GM19328 (cell line): ENCODE measurements around the gene FAM110D.

Experiments
- ATAC-seq: cut with Tn5 transposase; IDR thresholded peaks from one replicate; pipeline ENCODE4 v1.9.1; 2021; ENCODE audit warnings: mild to moderate bottlenecking, moderate library complexity; ENCODE audit not compliant: unreplicated experiment

Gene FAM110D

DNA sequence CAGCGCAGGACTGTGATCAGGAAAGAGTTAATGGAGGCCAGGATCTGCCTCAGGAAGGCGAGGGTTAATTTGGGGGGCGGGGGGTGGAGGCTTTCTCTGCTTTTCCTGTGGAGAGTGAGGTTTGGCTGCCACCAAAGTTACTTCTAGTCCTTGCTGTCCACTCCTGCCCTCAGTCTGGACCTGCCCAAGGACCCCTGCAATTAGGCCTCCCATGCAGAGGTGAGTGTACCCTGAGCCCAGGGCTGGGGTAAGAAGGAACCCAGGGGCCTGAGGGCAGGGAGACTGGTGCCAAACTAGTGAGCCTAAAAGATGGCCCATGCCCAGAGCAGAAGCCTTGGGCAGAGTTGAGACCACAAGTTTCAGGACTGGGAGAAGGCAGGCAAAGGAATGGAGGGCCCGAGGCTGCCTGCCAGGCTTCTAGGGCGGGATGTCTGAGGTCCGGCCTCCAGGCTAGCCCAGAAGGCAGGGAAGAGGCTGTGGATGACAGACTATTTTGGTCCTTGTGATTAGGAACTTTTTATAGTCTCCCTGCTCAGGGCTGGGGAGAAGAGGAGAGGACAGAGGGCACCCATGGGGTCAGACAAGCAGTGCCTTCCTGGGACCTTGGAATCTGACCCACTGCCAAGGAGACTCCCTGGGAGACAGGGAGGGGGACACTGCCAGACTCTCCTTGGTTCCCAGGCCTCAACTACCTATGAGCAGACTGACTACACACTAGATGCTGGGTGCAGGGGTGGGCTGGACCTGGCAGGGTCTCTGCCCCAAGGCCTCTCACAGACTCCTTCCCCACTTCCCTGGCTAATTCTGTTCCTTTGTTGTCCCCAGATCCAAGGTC, at the start of gene FAM110D:
TSS of gene FAM110D (plus strand) at position 172 of the 835 bp plus-strand sequence. CDS start 2,213 bp downstream, outside the sequence.
- ATAC-seq = no peak

DNA sequence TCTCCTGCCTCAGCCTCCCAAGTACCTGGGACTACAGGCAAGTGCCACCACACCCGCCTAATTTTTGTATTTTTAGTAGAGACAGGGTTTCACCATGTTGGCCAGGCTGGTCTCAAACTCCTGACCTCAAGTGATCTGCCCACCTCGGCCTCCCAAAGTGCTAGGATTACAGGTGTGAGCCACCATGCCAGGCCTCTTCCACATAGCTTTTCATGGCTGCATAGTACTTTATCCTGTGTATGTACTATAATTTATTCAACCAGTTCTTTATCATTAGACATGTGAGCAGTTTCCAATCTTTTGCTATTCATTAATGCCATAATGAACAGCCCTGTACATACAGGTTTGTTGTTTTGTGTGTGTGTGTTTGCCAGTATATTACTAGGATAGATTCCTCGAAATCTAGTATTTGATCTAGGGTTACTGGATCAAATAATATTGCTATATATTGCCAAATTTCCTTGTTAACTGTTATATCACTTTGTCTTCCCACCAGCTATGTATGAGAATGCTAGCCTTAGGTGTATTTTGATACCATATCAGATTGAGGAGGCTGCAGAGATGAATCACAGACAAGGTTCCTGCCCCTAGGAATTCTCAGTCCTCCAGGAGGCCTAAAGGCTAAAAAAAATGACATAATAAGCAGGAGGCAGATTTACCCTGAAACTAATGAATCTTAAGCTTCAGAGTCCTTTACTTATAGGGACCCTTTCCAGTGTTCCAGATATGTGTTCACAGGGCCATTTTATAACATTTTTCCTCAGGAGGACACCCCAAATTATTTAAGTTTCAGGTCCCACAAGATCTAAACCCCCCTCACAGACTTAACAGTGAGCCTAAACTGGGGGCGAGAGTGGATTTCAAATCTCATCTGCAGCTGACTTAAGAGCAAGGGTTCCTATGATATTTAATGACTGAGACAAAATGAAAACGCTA, 49.4 kb upstream of the FAM110D start:
- ATAC-seq = no peak

DNA sequence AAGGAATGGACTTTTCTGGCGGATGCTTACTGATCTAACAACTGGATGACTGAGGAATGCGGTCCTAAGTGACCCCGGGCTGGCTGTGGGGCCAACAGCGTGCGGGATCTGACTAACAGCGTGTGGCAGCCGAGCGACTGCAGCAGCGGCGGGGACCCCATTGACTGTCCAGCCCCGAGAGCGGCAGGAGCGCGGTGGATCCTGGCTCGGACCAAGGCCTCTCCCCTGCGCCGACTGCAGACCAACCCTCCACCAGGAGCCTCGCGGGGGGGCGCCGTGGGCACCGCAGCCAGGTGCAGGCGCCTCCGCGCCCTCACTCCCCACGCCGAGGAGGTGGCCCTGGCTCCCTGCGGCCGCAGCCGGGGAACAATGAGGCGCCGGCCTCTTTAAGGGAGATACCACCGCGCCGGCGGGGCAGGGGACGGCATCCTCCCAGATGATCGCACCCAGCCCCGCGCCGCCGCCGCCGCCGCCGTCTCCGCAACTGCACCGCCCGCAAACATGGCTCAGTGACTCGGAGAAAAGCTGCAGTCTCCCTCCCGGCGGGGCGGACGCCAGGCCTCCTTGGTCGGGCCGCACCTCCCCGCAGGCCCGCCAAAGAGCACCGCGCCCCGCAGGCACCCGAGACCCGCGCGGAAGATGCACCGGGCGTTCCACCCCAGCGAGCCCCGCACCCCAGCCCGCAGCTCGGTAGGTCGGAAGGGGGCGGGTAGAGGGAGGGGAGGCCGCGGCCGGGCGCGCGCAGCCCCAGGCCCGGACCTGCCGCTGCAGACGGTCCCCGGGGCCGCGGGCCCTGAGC, 47.9 kb upstream of the FAM110D start:
- ATAC-seq = peak; percentile 41

DNA sequence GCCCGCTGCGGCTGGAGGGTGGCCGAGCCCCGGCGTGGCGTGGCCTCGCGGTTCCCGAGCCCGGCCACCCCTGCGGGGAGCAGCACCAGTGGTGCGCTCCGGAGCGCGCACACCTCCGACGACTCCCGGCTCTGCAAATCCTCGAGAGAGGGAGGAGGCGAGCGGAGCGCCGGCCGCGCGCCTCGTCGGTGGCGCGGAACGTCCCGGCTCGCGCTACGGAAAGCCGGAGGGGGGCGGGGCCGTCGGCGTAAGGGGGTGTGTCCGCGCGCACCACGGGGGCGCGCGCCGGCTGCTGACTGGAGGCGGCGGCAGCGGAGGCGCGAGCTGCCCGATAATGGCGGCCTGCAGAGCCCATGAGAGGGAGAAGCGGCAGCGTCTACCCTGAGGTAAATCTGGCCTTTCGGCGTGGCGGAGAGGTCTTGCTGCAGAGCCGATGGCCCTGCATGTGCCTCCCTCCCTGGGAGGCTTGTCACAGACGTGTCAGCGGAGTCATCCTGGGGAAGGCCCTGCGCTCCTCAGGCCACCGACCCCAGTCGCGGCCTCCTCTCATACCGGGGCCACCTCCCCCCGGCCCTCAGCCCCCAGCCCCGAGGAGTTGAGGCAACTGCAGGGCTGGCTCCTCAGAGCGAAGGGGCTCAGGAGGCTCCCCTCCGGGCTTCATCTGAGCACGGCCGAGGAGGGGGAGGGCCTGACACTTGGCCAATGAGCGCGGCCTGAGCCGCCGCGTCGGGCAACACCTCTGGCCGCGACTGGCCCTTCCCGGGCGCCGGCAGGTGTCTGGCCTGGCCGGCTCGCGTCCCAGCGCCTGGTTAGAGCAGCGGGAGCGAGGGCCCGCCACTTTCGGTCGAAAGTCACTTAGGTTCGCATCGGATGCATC, 47.1 kb upstream of the FAM110D start, which contains the start of gene PDIK1L:
TSS of gene PDIK1L (plus strand) at position 295 of the 877 bp plus-strand sequence. CDS start 2,485 bp downstream, outside the sequence.
- ATAC-seq = peak; percentile 62

DNA sequence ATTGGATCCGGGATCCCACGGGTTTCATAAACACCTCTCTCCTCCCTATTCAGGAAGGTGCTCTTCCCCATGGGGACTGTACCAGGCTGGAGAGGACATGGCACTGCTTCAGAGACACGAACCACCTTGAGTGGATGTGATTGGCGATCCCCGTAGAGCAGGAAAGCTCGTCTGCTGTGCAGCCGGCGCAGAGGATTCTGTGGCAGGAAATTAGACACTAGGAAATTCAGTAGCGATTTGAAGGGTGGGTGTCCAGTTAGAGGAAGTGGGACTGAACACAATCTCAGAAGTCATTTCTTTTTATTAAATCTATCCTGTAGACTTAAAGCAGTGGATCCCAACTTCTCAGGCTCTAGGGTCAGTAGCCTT, 46.5 kb upstream of the FAM110D start:
- ATAC-seq = peak; percentile 2

DNA sequence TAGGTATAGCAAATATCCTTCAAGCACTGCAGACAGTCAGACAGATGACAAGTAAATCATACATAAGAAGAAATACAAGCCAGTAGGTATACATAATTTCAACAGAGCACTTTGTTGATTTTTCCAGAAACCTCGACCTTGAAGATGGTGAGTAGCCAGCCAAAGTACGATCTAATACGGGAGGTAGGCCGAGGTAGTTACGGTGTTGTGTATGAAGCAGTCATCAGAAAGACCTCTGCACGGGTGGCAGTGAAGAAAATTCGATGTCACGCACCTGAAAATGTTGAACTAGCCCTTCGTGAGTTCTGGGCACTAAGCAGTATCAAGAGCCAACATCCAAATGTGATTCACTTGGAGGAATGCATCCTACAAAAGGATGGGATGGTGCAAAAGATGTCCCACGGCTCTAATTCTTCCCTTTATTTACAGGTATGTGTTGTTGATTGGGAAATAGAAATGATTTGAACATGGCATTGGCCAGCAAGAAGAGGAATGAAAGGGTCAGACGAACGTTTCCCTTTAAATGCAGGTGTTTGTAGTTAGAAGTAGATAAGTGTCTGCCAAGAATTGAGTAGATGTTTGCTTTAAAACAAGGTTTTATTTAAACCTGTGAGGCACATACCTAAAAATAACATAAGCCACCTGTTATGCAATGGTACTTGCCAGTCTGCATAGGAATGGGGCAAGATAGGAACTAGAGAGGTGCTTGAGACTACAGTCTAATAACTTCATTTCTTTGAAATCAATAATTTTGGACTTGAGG, 44.5 kb upstream of the FAM110D start:
- ATAC-seq = no peak

DNA sequence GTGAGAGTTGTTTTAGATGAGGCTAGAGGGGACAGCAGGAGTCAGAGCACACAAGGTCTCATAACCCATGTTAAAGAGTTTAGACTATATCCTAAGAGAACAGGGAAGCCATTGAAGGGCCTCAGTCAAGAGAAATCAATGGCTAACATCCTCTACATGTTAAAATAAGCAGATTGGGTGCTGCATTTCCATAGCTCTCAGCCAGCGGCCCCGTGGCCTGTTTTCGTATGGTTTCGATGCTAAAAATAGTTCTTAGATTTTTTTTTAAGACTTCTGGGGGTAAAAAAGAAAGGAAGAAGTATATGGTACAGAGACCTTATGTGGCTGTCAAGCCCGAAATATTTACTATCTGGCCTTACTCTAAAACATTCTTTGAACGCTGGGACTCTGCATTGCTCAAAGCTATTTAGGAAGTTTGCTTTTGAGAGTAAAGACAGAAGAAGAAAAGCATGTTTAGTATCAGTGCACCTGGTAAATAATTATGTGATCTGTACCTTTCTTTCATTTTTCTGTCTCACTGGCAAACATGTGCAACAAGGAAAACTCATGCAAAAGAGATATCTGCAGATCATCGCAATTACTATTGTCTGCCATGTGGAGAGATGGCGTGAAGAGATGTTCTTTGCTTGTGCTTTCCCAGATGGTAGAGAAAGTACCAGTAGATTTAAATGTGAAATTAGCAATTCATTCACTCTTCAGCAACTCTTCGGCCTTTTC, 38.8 kb upstream of the FAM110D start:
- ATAC-seq = no peak

DNA sequence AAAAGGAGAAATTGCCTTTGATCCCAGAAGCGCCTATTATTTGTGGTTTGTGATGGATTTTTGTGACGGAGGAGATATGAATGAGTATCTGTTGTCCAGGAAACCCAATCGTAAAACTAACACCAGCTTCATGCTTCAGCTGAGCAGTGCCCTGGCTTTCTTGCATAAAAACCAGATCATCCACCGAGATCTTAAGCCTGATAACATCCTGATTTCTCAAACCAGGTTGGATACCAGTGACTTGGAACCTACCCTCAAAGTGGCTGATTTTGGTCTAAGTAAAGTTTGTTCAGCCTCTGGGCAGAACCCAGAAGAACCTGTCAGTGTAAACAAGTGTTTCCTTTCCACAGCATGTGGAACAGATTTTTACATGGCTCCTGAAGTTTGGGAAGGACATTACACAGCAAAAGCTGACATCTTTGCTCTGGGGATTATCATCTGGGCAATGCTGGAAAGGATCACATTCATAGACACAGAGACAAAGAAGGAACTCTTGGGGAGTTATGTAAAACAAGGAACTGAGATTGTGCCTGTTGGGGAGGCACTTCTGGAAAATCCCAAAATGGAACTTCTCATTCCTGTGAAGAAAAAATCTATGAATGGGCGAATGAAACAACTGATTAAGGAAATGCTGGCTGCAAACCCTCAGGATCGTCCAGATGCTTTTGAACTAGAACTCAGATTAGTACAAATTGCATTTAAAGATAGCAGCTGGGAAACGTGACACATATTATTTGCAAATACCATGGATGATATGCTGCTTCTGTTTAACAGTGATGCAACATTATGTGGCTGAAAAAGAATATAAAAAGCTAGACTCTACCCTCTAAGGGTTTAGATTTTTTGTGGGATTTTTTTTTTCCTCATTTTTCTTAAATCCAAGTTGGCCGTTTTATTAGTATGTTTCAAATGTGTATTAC, 36.8 kb upstream of the FAM110D start:
- no peak for ATAC-seq

DNA sequence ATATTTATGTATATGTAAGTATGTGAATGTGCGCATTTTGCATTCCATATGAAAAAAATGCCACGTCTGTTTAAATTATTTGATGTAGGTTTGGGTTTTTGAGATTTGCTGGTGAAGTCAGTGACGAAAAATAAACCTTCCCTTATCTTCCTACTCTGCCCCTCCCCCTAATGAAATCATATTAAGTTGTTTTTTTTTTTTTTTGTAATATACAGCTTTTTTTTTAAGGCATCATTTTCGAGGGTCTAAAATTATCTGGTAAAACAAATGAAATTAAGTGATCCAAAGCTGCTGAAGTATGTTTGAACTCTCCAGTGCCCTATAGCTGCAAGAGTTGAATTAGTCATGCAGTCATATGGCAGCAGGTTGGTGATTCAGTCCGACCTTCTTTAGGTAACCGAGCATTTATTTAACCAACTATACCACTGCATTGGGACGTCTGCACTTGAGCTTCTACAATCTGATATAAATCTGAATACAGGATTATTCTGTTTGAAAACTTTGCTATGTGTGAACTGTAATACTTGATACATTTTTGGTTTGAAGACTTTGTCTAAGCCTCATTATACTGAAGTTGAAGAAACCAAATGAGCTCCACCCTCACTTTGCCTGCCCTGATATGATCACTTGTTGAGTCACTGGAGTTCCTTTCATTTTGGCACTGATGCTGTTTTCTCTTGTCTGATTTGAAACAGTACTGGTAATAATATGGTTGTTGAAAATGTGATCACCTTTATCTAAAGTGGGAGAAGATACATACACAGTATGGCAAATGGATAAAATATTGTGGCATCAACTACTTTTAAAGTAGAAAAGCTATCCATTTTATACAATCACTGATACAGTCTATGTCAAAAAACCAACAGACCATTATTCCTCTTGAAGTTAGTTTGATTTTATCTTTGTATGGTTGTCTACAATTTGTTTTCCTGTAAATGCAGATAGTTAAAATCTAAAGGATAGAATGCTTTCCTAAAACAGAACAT, 35.6 kb upstream of the FAM110D start:
- no peak for ATAC-seq

DNA sequence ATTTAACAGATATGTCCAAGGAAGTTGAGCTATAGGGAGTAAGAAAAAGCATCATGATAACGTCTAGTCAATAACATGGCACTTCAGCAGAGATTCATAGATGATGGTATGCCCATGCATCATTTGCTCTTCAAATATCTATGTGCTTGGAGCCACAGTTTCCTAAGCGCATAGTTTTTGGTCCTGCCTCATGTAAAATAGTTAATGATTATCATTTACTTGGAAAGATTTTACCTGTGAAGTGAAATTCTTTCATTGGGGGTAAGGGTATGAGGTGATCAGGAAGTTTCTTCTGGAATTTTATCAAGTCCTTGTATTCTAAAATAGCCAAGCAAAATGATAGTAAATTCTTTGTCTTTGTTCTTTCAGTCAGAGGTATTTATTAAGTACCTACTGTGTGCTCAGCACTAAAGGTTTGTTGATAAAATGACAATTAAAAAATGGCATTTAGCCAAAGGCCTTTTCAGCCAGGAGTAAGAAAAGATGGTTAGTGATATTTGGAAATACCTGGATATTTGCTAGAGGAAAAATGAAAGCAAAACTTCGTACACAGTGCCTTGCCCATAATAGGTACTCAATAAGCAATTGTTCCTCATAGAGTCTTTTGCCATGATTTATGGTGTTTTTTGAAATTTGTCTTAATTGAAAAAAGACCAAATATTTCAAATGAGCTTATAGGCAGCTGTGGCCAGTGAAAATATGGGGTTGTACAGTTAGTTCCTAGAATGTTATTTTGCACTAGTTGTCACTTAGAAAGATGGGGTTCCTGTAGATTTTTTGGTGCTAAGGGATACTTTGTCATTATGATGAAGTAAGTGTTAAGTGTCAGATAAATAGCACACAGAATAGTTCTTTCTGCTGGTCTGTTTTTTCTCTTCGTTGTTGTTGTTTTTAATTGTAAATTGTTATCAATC, 34.2 kb upstream of the FAM110D start:
- no peak for ATAC-seq

DNA sequence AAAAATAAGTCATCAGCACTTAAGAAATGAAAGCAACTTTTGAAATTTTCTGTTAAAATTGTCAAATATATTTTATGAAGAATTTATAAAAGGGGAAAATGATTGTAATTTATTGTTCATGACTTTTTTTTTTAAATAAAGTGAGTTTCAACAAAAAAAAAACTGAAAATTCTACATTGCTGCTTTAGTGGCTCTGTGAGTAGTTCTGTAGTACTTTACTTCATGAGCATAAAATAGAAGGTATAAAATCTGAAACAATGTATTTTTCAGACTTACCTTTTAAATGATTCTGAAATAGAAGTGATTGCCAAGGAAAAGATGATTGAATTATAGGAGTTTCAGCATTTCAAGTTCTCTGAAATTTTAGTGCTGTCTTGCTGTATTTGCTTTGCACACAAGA, 33.5 kb upstream of the FAM110D start:
- no peak for ATAC-seq

DNA sequence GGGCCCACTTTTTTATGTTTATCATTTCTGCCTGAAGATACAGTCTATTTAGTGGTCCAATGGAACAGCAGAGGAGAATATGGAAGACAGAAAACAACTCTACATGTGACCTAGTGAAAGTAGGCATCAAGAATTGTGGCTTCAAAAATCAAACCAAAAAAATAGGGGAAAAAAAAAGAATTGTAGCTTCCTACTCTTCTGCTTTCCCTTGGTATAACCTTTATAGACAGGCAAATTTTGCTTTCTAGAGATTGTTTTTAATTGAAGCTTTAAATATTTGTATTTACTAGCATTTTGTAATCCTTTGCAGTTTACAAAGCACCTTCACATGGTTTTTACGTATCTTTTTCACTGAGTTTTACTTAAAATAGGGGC, 32.9 kb upstream of the FAM110D start:
- ATAC-seq = no peak

DNA sequence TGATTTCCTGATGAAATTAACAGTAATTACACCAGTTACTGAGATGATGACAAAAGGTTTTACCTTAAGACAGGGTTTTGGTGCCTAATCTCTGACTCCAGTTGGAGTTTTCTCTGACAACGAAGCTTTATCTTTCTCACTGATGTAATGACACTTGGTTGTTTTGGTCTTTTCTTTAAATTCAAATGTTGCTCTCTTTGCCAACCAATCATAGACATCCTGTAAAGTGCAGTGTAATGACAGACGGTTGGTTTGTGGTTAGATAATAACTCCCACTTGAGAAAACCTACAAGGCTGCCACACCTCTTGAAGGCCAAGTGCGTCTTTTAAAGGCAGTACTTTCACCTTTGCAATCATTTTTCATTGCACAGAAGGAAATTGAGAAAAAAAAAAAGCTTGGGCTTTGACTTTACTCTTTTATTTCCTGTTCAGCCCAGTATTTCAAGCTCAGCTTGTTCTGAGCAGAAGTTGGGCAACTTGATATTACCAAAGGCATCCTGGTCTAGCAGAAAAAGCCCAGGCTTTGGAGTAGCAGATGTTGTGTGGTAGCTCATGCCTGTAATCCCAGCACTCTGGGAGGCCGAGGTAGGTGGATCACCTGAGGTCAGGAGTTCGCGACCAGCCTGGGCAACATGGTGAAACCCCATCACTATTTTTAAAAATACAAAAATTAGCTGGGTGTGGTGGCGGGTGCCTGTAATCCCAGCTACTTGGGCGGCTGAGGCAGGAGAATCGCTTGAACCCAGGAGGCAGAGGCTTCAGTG, 32.4 kb upstream of the FAM110D start:
- no peak for ATAC-seq
